A549 (cell line): ENCODE results near the gene HECTD4. TPM values are rescaled to one million over a fixed set of nuclear protein-coding genes. Genes with fewer than 3 reads are reported as not detected.

Experiments
- ATAC-seq, 2 experiments: fragments of 200-7000 bp in 1 of 2; fragments of >200 bp in 1 of 2; cut with Nextera tagmentation in 1 of 2; cut with Tn5 transposase in 1 of 2; 3 replicates each; pipeline versions ENCODE4 v1.8.0 to v1.9.1; 2018 to 2020; ENCODE audit warnings: mild to moderate bottlenecking in 1 of 2, moderate library complexity in 1 of 2
- CTCF ChIA-PET: fragments of 300-600 bp; sonication (Branson Sonifier 250); formaldehyde crosslinking; extraction: SDS; loops from one replicate; lab custom pipeline; 2021; ENCODE audit warnings: antibody characterized with exemption, inconsistent platforms; lab: Yijun Ruan, JAX
- POLR2A ChIA-PET: fragments of 350-600 bp; formaldehyde crosslinking; extraction: SDS; loops from one replicate; lab custom pipeline; 2021; ENCODE audit warnings: antibody characterized with exemption, inconsistent platforms; lab: Yijun Ruan, JAX
- DNase-seq, 2 experiments: peaks; one replicate each; pipeline versions ENCODE4 v3.0.0 to v3.0.0-alpha.2; 2011 to 2016; ENCODE audit warnings: low read depth in 1 of 2, low spot score in 1 of 2
- FAIRE-seq: peaks from 2 replicates; lab custom pipeline; 2011; peaks lifted over from hg19 to GRCh38; lab: Jason Lieb, UNC
- H3K27ac ChIP-seq, 2 experiments: fragments of >200 bp; sonication (Bioruptor Twin); formaldehyde crosslinking; 3 replicates each; pipeline ENCODE4 v1.5.1; 2016 to 2017
- H3K4me1 ChIP-seq: fragments of >200 bp; sonication (Bioruptor Twin); formaldehyde crosslinking; 3 replicates; pipeline ENCODE4 v1.6.1; 2016
- H3K4me2 ChIP-seq: fragments of >200 bp; sonication (Bioruptor Twin); formaldehyde crosslinking; 3 replicates; pipeline ENCODE4 v1.6.1; 2016
- H3K4me3 ChIP-seq: fragments of >200 bp; sonication (Bioruptor Twin); formaldehyde crosslinking; 3 replicates; pipeline ENCODE4 v1.5.1; 2016
- H3K9me3 ChIP-seq: fragments of >200 bp; sonication (Bioruptor Twin); formaldehyde crosslinking; 3 replicates; pipeline ENCODE4 v1.6.1; 2016
- BCL3 ChIP-seq: fragments of >200 bp; sonication (Bioruptor Twin); formaldehyde crosslinking; IDR thresholded peaks from 3 replicates; pipeline ENCODE4 v1.6.1; 2016
- CBX2 ChIP-seq: fragments of 200-600 bp; sonication (generic); IDR thresholded peaks from 2 replicates; pipeline ENCODE4 v1.6.1; 2016; ENCODE audit warnings: low read depth, mild to moderate bottlenecking, borderline replicate concordance
- CBX8 ChIP-seq: fragments of 200-600 bp; sonication (generic); IDR thresholded peaks from 2 replicates; pipeline ENCODE4 v1.6.1; 2016
- CHD2 ChIP-seq: fragments of 150-350 bp; IDR thresholded peaks from 2 replicates; pipeline ENCODE4 v1.6.1; 2014; ENCODE audit warnings: low read length; ENCODE audit not compliant: partially characterized antibody
- E2F6 ChIP-seq: IDR thresholded peaks from 2 replicates; pipeline ENCODE4 v1.6.1; 2012; ENCODE audit warnings: low read depth, borderline replicate concordance
- EHF ChIP-seq: fragments of 250-450 bp; sonication (Bioruptor Pico); IDR thresholded peaks from 2 replicates; pipeline ENCODE4 v1.5.0; 2020; ENCODE audit warnings: mild to moderate bottlenecking
- EHMT2 ChIP-seq: fragments of 200-600 bp; sonication (generic); IDR thresholded peaks from 2 replicates; pipeline ENCODE4 v1.6.1; 2016; ENCODE audit warnings: antibody characterized with exemption, low read depth, mild to moderate bottlenecking, moderate library complexity
- ELK1 ChIP-seq: fragments of 150-350 bp; IDR thresholded peaks from 2 replicates; pipeline ENCODE4 v1.6.1; 2014; ENCODE audit warnings: low read depth, mild to moderate bottlenecking, low read length
- HES2 ChIP-seq: fragments of >200 bp; sonication (Bioruptor Twin); formaldehyde crosslinking; IDR thresholded peaks from 2 replicates; pipeline ENCODE4 v1.6.1; 2016
- JUN ChIP-seq, 2 experiments: fragments of >200 bp; sonication (Bioruptor Twin); formaldehyde crosslinking; IDR thresholded peaks; 2 replicates in 1 of 2; 3 replicates in 1 of 2; pipeline ENCODE4 v1.6.1; 2016 to 2017
- JUNB ChIP-seq: fragments of >200 bp; sonication (Bioruptor Twin); formaldehyde crosslinking; IDR thresholded peaks from 2 replicates; pipeline ENCODE4 v1.6.1; 2016
- NFE2L2 ChIP-seq: fragments of 150-350 bp; conservative IDR thresholded peaks from 2 replicates; pipeline ENCODE4 v1.6.1; 2014; ENCODE audit warnings: low read length
- NPAS2 ChIP-seq: fragments of 250-450 bp; sonication (Bioruptor Pico); IDR thresholded peaks from 2 replicates; pipeline ENCODE4 v1.8.0; 2022; ENCODE audit warnings: mild to moderate bottlenecking, moderate library complexity, borderline replicate concordance
- NR3C1 ChIP-seq: fragments of >200 bp; sonication (Bioruptor Twin); formaldehyde crosslinking; IDR thresholded peaks from 3 replicates; pipeline ENCODE4 v1.6.1; 2017
- PHF8 ChIP-seq: fragments of 200-600 bp; sonication (generic); IDR thresholded peaks from 2 replicates; pipeline ENCODE4 v1.6.1; 2016; ENCODE audit warnings: low read depth, mild to moderate bottlenecking, antibody characterized with exemption, moderate library complexity, borderline replicate concordance
- RCOR1 ChIP-seq: fragments of 150-350 bp; IDR thresholded peaks from 2 replicates; pipeline ENCODE4 v1.6.1; 2014; ENCODE audit warnings: antibody characterized with exemption, low read length, low read depth
- REST ChIP-seq: fragments of 200-600 bp; sonication (generic); IDR thresholded peaks from 2 replicates; pipeline ENCODE4 v1.6.1; 2016; ENCODE audit warnings: antibody characterized with exemption, mild to moderate bottlenecking, moderate library complexity
- RFX5 ChIP-seq: fragments of 450-650 bp; IDR thresholded peaks from 2 replicates; pipeline ENCODE4 v1.7.1; 2014; ENCODE audit warnings: antibody characterized with exemption, mild to moderate bottlenecking, moderate library complexity
- TP53 ChIP-seq: fragments of 250-450 bp; sonication (Bioruptor Pico); IDR thresholded peaks from 2 replicates; pipeline ENCODE4 v1.5.0; 2021; ENCODE audit warnings: mild to moderate bottlenecking, moderate library complexity
- USF2 ChIP-seq: fragments of 450-650 bp; IDR thresholded peaks from 2 replicates; pipeline ENCODE4 v1.6.1; 2014; ENCODE audit warnings: antibody characterized with exemption
- ZFP36 ChIP-seq: fragments of 450-650 bp; IDR thresholded peaks from 2 replicates; pipeline ENCODE4 v1.6.1; 2014; ENCODE audit warnings: borderline replicate concordance; ENCODE audit not compliant: partially characterized antibody
- ZNF302 ChIP-seq: fragments of 250-450 bp; sonication (Bioruptor Pico); IDR thresholded peaks from 2 replicates; pipeline ENCODE4 v1.9.0; 2021; ENCODE audit warnings: inconsistent platforms, mild to moderate bottlenecking, moderate library complexity
- ZSCAN20 ChIP-seq: fragments of 250-450 bp; sonication (Bioruptor Pico); IDR thresholded peaks from 2 replicates; pipeline ENCODE4 v1.8.0; 2022; ENCODE audit warnings: mild to moderate bottlenecking, moderate library complexity
- WGBS: methylation state at CpG from one replicate; pipeline ENCODE4 v1.1.6; 2017; ENCODE audit errors: missing lambda C conversion rate; 5-methylcytosine and 5-hydroxymethylcytosine counted together
- polyA plus RNA-seq, 4 experiments: library from polyadenylated mRNA; depleted of rRNA in 3 of 4; stranded (reverse); fragments of >200 nt; fragmentation: RNase III in 1 of 4; extraction: RNeasy Plus Mini Kit Qiagen cat#74134 plus additional on column Dnase treatment in 1 of 4; gene quantifications; 2 replicates in 3 of 4; 3 replicates in 1 of 4; pipeline ENCODE4 v1.2.3, GENCODE V29; 2011 to 2017

HECTD4 gene
- polyA plus RNA-seq, 2 of the 4 experiments (the other 2 are of a cell fraction): 9.9 to 14.7 TPM

GRCh38 chr12:112236386-112236785 lies 145.8 kb downstream of the HECTD4 start:
- no peak for DNase-seq
- TF ChIP-seq ZSCAN20 (CRISPR knock-in tag) (no peak), CBX2 (no peak), HES2 (no peak), NR3C1 (no peak), PHF8 (no peak), REST (no peak), JUN (IDR thresholded peaks at IDR 0.05) (no peak), CBX8 (no peak), EHF (no peak)
- H3K27ac ChIP-seq: no peak overlapping the region
- no peaks in the 10 kb centered on the region for H3K4me1 ChIP-seq
- H3K4me2 ChIP-seq: no peak overlapping the region
- no peak for FAIRE-seq
- WGBS: 58% methylated on average over 1 of the region's 1 CpG
- H3K4me3 ChIP-seq: no peak overlapping the region
- no peaks in the 10 kb centered on the region for H3K9me3 ChIP-seq
- POLR2A ChIA-PET: no interaction called here
- no peak for ATAC-seq
- CTCF ChIA-PET: interaction anchor here (0.6 to 1.7 kb wide), 5 partner anchors 13 to 178 kb away, joined by 3 to 4 read pairs (median 3); no protein-coding TSS in a partner anchor

- POLR2A ChIA-PET: no interaction called here
Measured at GRCh38 chr12:112234303-112234702, 147.9 kb downstream of the HECTD4 start.

GRCh38 chr12:112233242-112233641 lies 149.0 kb downstream of the HECTD4 start:
- 89% methylated on average over 4 of the region's 4 CpGs for WGBS
- ATAC-seq (no peak), FAIRE-seq (no peak), DNase-seq (no peak)
- Histone ChIP-seq H3K4me1 (no peaks in the 10 kb centered on the region), H3K27ac (no peak overlapping the region), H3K4me3 (no peak overlapping the region), H3K4me2 (no peak overlapping the region), H3K9me3 (no peaks in the 10 kb centered on the region)
- POLR2A ChIA-PET: no interaction called here
- CTCF ChIA-PET: no interaction called here
- TF ChIP-seq JUN (IDR thresholded peaks at IDR 0.05): no peak
- no peak for TF ChIP-seq RCOR1
- no peak for TF ChIP-seq BCL3
- TF ChIP-seq NPAS2 (CRISPR knock-in tag): no peak
- TF ChIP-seq EHF: no peak
- no peak for TF ChIP-seq CBX8
- TF ChIP-seq CHD2: no peak
- no peak for TF ChIP-seq ELK1
- TF ChIP-seq EHMT2: no peak
- no peak for TF ChIP-seq RFX5
- TF ChIP-seq ZNF302 (CRISPR knock-in tag): no peak
- no peak for TF ChIP-seq E2F6
- no peak for TF ChIP-seq ZFP36
- TF ChIP-seq PHF8: no peak
- TF ChIP-seq USF2: no peak
- no peak for TF ChIP-seq NFE2L2

More at GRCh38 chr12:112234303-112234702, 147.9 kb downstream of the HECTD4 start:
- DNase-seq (no peak), FAIRE-seq (no peak), ATAC-seq (no peak)
- no peak overlapping the region for H3K4me3 ChIP-seq
- CTCF ChIA-PET: interaction anchor here (1.1 to 2.0 kb wide), 3 partner anchors 9 to 152 kb away, joined by 3 to 9 read pairs (median 6); no protein-coding TSS in a partner anchor
- H3K27ac ChIP-seq: no peak overlapping the region
- 95% methylated on average over 2 of the region's 2 CpGs for WGBS
- H3K4me2 ChIP-seq: no peak overlapping the region
- no peaks in the 10 kb centered on the region for H3K9me3 ChIP-seq
- TF ChIP-seq JUNB: no peak
- no peak for TF ChIP-seq TP53 (CRISPR knock-in tag)
- no peaks in the 10 kb centered on the region for H3K4me1 ChIP-seq
